ENCODE measurements around the gene MRPL27. TPM values are rescaled to one million over a fixed set of nuclear protein-coding genes. Genes with fewer than 3 reads are reported as not detected.

MRPL27 gene
- total and polyA plus RNA-seq, 4 experiments from 2014 or later, result 30.0 to 55.8 (median 35.6) TPM

- peaks cover 0 to 4% (median 0%) of the 10 kb centered on the region in 8 donors for H3K9me3 Mint-ChIP-seq
- Histone ChIP-seq H3K27me3 (ENCODE audit: insufficient read depth, low read length) (no peaks in the 10 kb centered on the region), H3K27ac (ENCODE audit: low read depth, low read length) (peak within 1 kb of the TSS; percentile 85), H3K4me3 (ENCODE audit: low read length in 2 of 2) (peak within 1 kb of the TSS; percentile 75 to 82), H3K4me1 (ENCODE audit: insufficient read depth, low read length) (peaks cover 30% of the 10 kb centered on the region), H3K36me3 (ENCODE audit: insufficient read depth, low read length) (peaks cover 28% of the 10 kb centered on the region), H3K9me3 (ENCODE audit: control insufficient read depth in 1 of 2, low read length in 2 of 2) (no peaks in the 10 kb centered on the region)
- peak; percentile 88 to 96 (median 92) for DNase-seq
- CTCF ChIA-PET (ENCODE audit: partially characterized antibody), result interaction anchor here (0.7 to 5.1 kb wide), 31 partner anchors 9 to 756 kb away, joined by 3 to 77 read pairs (median 7); partner anchors contain the start of genes ACSF2, EME1, MRPL27 and NME1
- intact Hi-C loops (cut with micrococcal nuclease), result loop anchor here (1.0 to 2.0 kb wide), 4 partner anchors 25 to 81 kb away; partner anchors contain the start of genes ACSF2, EME1, MRPL27 and RSAD1
- peak within 1 kb of the TSS; percentile 84 to 99 (median 95) for H3K27ac Mint-ChIP-seq
- H3K27me3 Mint-ChIP-seq, result no peaks in the 10 kb centered on the region
- H3K4me1 Mint-ChIP-seq, result peaks cover 23 to 47% (median 30%) of the 10 kb centered on the region in 4 donors
- POLR2A ChIA-PET (ENCODE audit: partially characterized antibody), result interaction anchor here (0.5 to 3.4 kb wide), 19 partner anchors 9 to 729 kb away, joined by 3 to 44 read pairs (median 6); partner anchors contain the start of genes ACSF2, EME1, MRPL27 and RSAD1
- H3K4me3 Mint-ChIP-seq, result peak within 1 kb of the TSS; percentile 87 to 97 (median 92)
- peaks cover 24 to 33% of the 10 kb centered on the region in 2 donors for H3K36me3 Mint-ChIP-seq
Observed at GRCh38 chr17:50397111-50397918, 24.3 kb upstream of the MRPL27 start, which contains the start of gene LRRC59. Gene LRRC59, minus strand, starts transcription at chr17:50397523. Its CDS starts 206 bp downstream, at chr17:50397317.

- Histone ChIP-seq H3K36me3 (ENCODE audit: insufficient read depth, low read length) (peaks cover 36% of the 10 kb centered on the region), H3K9me3 (ENCODE audit: control insufficient read depth in 1 of 2, low read length in 2 of 2) (no peaks in the 10 kb centered on the region), H3K4me3 (ENCODE audit: low read length in 2 of 2) (peak overlapping the region; percentile 75 to 82), H3K27ac (ENCODE audit: low read depth, low read length) (peak overlapping the region; percentile 85), H3K4me1 (ENCODE audit: insufficient read depth, low read length) (peaks cover 30% of the 10 kb centered on the region), H3K27me3 (ENCODE audit: insufficient read depth, low read length) (no peaks in the 10 kb centered on the region)
- H3K4me1 Mint-ChIP-seq, result peaks cover 23 to 47% (median 30%) of the 10 kb centered on the region in 4 donors
- peak in 3 of 5 donors; percentile 13 to 45 (median 20) for DNase-seq
- peaks cover 0 to 4% (median 0%) of the 10 kb centered on the region in 8 donors for H3K9me3 Mint-ChIP-seq
- CTCF ChIA-PET (ENCODE audit: partially characterized antibody), result interaction anchor here (0.9 to 5.1 kb wide), 24 partner anchors 8 to 383 kb away, joined by 3 to 77 read pairs (median 11); partner anchors contain the start of genes ACSF2, EME1, MRPL27 and RSAD1
- POLR2A ChIA-PET (ENCODE audit: partially characterized antibody), result interaction anchor here (0.6 to 3.4 kb wide), 18 partner anchors 8 to 470 kb away, joined by 3 to 44 read pairs (median 8); partner anchors contain the start of genes ACSF2, EME1, MRPL27 and RSAD1
- H3K27me3 Mint-ChIP-seq, result no peaks in the 10 kb centered on the region
- intact Hi-C loops (cut with micrococcal nuclease), result loop anchor here (1.0 to 2.0 kb wide), 4 partner anchors 24 to 82 kb away; partner anchors contain the start of genes ACSF2, EME1, MRPL27 and RSAD1
- H3K4me3 Mint-ChIP-seq, result peak overlapping the region; percentile 87 to 97 (median 92)
- H3K27ac Mint-ChIP-seq, result peak overlapping the region; percentile 84 to 98 (median 95)
- H3K36me3 Mint-ChIP-seq, result peaks cover 31 to 41% of the 10 kb centered on the region in 2 donors
Observed at GRCh38 chr17:50396261-50397110, 23.5 kb upstream of the MRPL27 start.

GRCh38 chr17:50394711-50395110, 21.7 kb upstream of the MRPL27 start:
- Mint-ChIP-seq H3K9me3 (peaks cover 0 to 4% (median 0%) of the 10 kb centered on the region in 8 donors), H3K27ac (peak overlapping the region in 5 of 7 donors; percentile 29 to 83 (median 60)), H3K36me3 (peaks cover 39 to 59% of the 10 kb centered on the region in 2 donors), H3K4me3 (peak overlapping the region in 7 of 8 donors; percentile 46 to 90 (median 65)), H3K4me1 (peaks cover 24 to 47% (median 31%) of the 10 kb centered on the region in 4 donors), H3K27me3 (no peaks in the 10 kb centered on the region)
- DNase-seq, result no peak
- ChIA-PET CTCF (ENCODE audit: partially characterized antibody) (interaction anchor here (5.1 kb wide), 1 partner anchor 33 kb away, joined by 77 read pairs; no protein-coding TSS in a partner anchor), POLR2A (ENCODE audit: partially characterized antibody) (interaction anchor here (1.0 to 1.1 kb wide), 2 partner anchors 23 to 32 kb away, joined by 3 read pairs; no protein-coding TSS in a partner anchor)
- peaks cover 49% of the 10 kb centered on the region for H3K36me3 ChIP-seq (ENCODE audit: insufficient read depth, low read length)
- no peak overlapping the region for H3K27ac ChIP-seq (ENCODE audit: low read depth, low read length)
- intact Hi-C loops (cut with micrococcal nuclease), result no loop called here
- H3K9me3 ChIP-seq (ENCODE audit: control insufficient read depth in 1 of 2, low read length in 2 of 2), result no peaks in the 10 kb centered on the region
- H3K27me3 ChIP-seq (ENCODE audit: insufficient read depth, low read length), result no peaks in the 10 kb centered on the region
- H3K4me1 ChIP-seq (ENCODE audit: insufficient read depth, low read length), result peaks cover 30% of the 10 kb centered on the region
- H3K4me3 ChIP-seq (ENCODE audit: low read length in 2 of 2), result no peak overlapping the region

- ChIA-PET CTCF (ENCODE audit: partially characterized antibody) (no interaction called here), POLR2A (ENCODE audit: partially characterized antibody) (interaction anchor here (1.1 kb wide), 1 partner anchor 31 kb away, joined by 3 read pairs; no protein-coding TSS in a partner anchor)
- Mint-ChIP-seq H3K9me3 (peaks cover 0 to 4% (median 0%) of the 10 kb centered on the region in 8 donors), H3K4me3 (peak overlapping the region in 3 of 8 donors; percentile 3 to 61 (median 7)), H3K27me3 (no peaks in the 10 kb centered on the region), H3K4me1 (peaks cover 24 to 47% (median 31%) of the 10 kb centered on the region in 4 donors), H3K36me3 (peaks cover 47 to 68% of the 10 kb centered on the region in 2 donors), H3K27ac (peak overlapping the region in 2 of 7 donors; percentile 50 to 65)
- H3K36me3 ChIP-seq (ENCODE audit: insufficient read depth, low read length), result peaks cover 59% of the 10 kb centered on the region
- H3K27ac ChIP-seq (ENCODE audit: low read depth, low read length), result no peak overlapping the region
- no peak overlapping the region for H3K4me3 ChIP-seq (ENCODE audit: low read length in 2 of 2)
- no peaks in the 10 kb centered on the region for H3K27me3 ChIP-seq (ENCODE audit: insufficient read depth, low read length)
- no peak for DNase-seq
- H3K4me1 ChIP-seq (ENCODE audit: insufficient read depth, low read length), result peaks cover 30% of the 10 kb centered on the region
- H3K9me3 ChIP-seq (ENCODE audit: control insufficient read depth in 1 of 2, low read length in 2 of 2), result no peaks in the 10 kb centered on the region
- intact Hi-C loops (cut with micrococcal nuclease), result no loop called here
Observed at GRCh38 chr17:50393700-50394099, 20.7 kb upstream of the MRPL27 start.

- Histone ChIP-seq H3K4me1 (ENCODE audit: insufficient read depth, low read length) (peaks cover 24% of the 10 kb centered on the region), H3K36me3 (ENCODE audit: insufficient read depth, low read length) (peaks cover 70% of the 10 kb centered on the region), H3K4me3 (ENCODE audit: low read length in 2 of 2) (no peak overlapping the region), H3K9me3 (ENCODE audit: control insufficient read depth in 1 of 2, low read length in 2 of 2) (no peaks in the 10 kb centered on the region), H3K27me3 (ENCODE audit: insufficient read depth, low read length) (no peaks in the 10 kb centered on the region), H3K27ac (ENCODE audit: low read depth, low read length) (no peak overlapping the region)
- peak overlapping the region in 2 of 7 donors; percentile 41 to 65 for H3K27ac Mint-ChIP-seq
- intact Hi-C loops (cut with micrococcal nuclease), result no loop called here
- H3K4me1 Mint-ChIP-seq, result peaks cover 22 to 38% (median 29%) of the 10 kb centered on the region in 4 donors
- ChIA-PET CTCF (ENCODE audit: partially characterized antibody) (interaction anchor here (0.6 kb wide), 1 partner anchor 46 kb away, joined by 3 read pairs; no protein-coding TSS in a partner anchor), POLR2A (ENCODE audit: partially characterized antibody) (no interaction called here)
- H3K9me3 Mint-ChIP-seq, result peaks cover 0 to 2% (median 0%) of the 10 kb centered on the region in 8 donors
- H3K4me3 Mint-ChIP-seq, result no peak overlapping the region
- no peak for DNase-seq
- H3K36me3 Mint-ChIP-seq, result peaks cover 57 to 79% of the 10 kb centered on the region in 2 donors
- H3K27me3 Mint-ChIP-seq, result no peaks in the 10 kb centered on the region
Observed at GRCh38 chr17:50392621-50393020, 19.6 kb upstream of the MRPL27 start.

- Histone ChIP-seq H3K4me1 (ENCODE audit: insufficient read depth, low read length) (no peaks in the 10 kb centered on the region), H3K9me3 (ENCODE audit: control insufficient read depth in 1 of 2, low read length in 2 of 2) (no peaks in the 10 kb centered on the region), H3K4me3 (ENCODE audit: low read length in 2 of 2) (no peak overlapping the region), H3K36me3 (ENCODE audit: insufficient read depth, low read length) (peaks cover 95% of the 10 kb centered on the region), H3K27me3 (ENCODE audit: insufficient read depth, low read length) (no peaks in the 10 kb centered on the region), H3K27ac (ENCODE audit: low read depth, low read length) (no peak overlapping the region)
- H3K9me3 Mint-ChIP-seq, result no peaks in the 10 kb centered on the region
- no peak for DNase-seq
- H3K27ac Mint-ChIP-seq, result no peak overlapping the region
- ChIA-PET CTCF (ENCODE audit: partially characterized antibody) (interaction anchor here (1.8 to 2.5 kb wide), 2 partner anchors 8 to 27 kb away, joined by 11 to 18 read pairs; partner anchors contain the start of gene LRRC59), POLR2A (ENCODE audit: partially characterized antibody) (interaction anchor here (1.6 kb wide), 1 partner anchor 8 kb away, joined by 6 read pairs; the partner anchor contains the start of gene LRRC59)
- H3K36me3 Mint-ChIP-seq, result peaks cover 75 to 98% of the 10 kb centered on the region in 2 donors
- intact Hi-C loops (cut with micrococcal nuclease), result no loop called here
- H3K4me1 Mint-ChIP-seq, result peaks cover 8 to 15% (median 9%) of the 10 kb centered on the region in 4 donors
- no peak overlapping the region for H3K4me3 Mint-ChIP-seq
- no peaks in the 10 kb centered on the region for H3K27me3 Mint-ChIP-seq
Observed at GRCh38 chr17:50389534-50389933, 16.6 kb upstream of the MRPL27 start.
